ENCODE measurements around the gene WDR17.

WDR17 gene

GRCh38 chr4:176195184-176195978 is 129.7 kb downstream of the WDR17 start, which contains the start of gene SPATA4:
Gene SPATA4, minus strand, starts transcription at chr4:176195585. Its CDS starts 23 bp downstream, at chr4:176195562.
- no peaks in the 10 kb centered on the region for H3K27me3 ChIP-seq (ENCODE audit: insufficient read depth, poor library complexity, severe bottlenecking)
- H3K27ac ChIP-seq (ENCODE audit: poor library complexity, severe bottlenecking) = peak within 1 kb of the TSS; percentile 90
- ATAC-seq (ENCODE audit: low read depth) (peak; percentile 78), DNase-seq (ENCODE audit: low spot score) (peak; percentile 88)
- TF ChIP-seq, protein P1, sequence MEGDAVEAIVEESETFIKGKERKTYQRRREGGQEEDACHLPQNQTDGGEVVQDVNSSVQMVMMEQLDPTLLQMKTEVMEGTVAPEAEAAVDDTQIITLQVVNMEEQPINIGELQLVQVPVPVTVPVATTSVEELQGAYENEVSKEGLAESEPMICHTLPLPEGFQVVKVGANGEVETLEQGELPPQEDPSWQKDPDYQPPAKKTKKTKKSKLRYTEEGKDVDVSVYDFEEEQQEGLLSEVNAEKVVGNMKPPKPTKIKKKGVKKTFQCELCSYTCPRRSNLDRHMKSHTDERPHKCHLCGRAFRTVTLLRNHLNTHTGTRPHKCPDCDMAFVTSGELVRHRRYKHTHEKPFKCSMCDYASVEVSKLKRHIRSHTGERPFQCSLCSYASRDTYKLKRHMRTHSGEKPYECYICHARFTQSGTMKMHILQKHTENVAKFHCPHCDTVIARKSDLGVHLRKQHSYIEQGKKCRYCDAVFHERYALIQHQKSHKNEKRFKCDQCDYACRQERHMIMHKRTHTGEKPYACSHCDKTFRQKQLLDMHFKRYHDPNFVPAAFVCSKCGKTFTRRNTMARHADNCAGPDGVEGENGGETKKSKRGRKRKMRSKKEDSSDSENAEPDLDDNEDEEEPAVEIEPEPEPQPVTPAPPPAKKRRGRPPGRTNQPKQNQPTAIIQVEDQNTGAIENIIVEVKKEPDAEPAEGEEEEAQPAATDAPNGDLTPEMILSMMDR (IDR thresholded peaks at IDR 0.05; ENCODE audit: poor library complexity, severe bottlenecking) = no peak
- H3K4me3 ChIP-seq (ENCODE audit: severe bottlenecking) = peak within 1 kb of the TSS; percentile 35
- H3K4me1 ChIP-seq (ENCODE audit: insufficient read depth, poor library complexity, severe bottlenecking) = peaks cover 32% of the 10 kb centered on the region
- no peaks in the 10 kb centered on the region for H3K36me3 ChIP-seq (ENCODE audit: low read depth)
- no peaks in the 10 kb centered on the region for H3K9me3 ChIP-seq (ENCODE audit: severe bottlenecking)

GRCh38 chr4:176198316-176198903 is 132.8 kb downstream of the WDR17 start:
- Histone ChIP-seq H3K4me1 (ENCODE audit: insufficient read depth, poor library complexity, severe bottlenecking) (peaks cover 14% of the 10 kb centered on the region), H3K36me3 (ENCODE audit: low read depth) (no peaks in the 10 kb centered on the region), H3K27ac (ENCODE audit: poor library complexity, severe bottlenecking) (no peak overlapping the region), H3K4me3 (ENCODE audit: severe bottlenecking) (no peak overlapping the region), H3K27me3 (ENCODE audit: insufficient read depth, poor library complexity, severe bottlenecking) (no peaks in the 10 kb centered on the region), H3K9me3 (ENCODE audit: severe bottlenecking) (no peaks in the 10 kb centered on the region)
- ATAC-seq (ENCODE audit: low read depth) = no peak
- no peak for DNase-seq (ENCODE audit: low spot score)
- TF ChIP-seq, protein P1 (IDR thresholded peaks at IDR 0.05; ENCODE audit: poor library complexity, severe bottlenecking) = no peak

DNA sequence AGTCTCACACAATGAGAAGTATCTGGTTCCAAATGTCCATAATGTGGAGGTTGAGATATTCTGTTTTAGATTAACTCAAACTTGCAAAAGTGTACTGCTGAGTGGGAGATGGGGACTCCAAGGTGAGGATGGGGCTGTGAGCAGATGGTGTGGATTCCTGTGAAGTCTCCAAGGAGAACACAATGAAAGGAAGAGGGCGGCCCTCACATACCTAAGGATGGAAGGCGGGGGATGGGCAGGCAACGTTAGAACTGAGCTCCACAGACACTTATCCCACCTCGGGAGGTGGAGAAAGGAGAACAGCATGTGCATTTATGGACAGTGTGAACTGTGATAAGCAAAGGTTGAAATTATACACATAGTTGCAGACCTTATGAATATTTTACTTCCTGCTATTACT is 139.7 kb downstream of the WDR17 start:
- Histone ChIP-seq H3K27ac (ENCODE audit: poor library complexity, severe bottlenecking) (no peak overlapping the region), H3K4me3 (ENCODE audit: severe bottlenecking) (no peak overlapping the region), H3K9me3 (ENCODE audit: severe bottlenecking) (no peaks in the 10 kb centered on the region), H3K36me3 (ENCODE audit: low read depth) (no peaks in the 10 kb centered on the region), H3K4me1 (ENCODE audit: insufficient read depth, poor library complexity, severe bottlenecking) (no peaks in the 10 kb centered on the region), H3K27me3 (ENCODE audit: insufficient read depth, poor library complexity, severe bottlenecking) (no peaks in the 10 kb centered on the region)
- TF ChIP-seq, protein P1 (IDR thresholded peaks at IDR 0.05; ENCODE audit: poor library complexity, severe bottlenecking) = no peak
- no peak for ATAC-seq (ENCODE audit: low read depth)
- DNase-seq (ENCODE audit: low spot score) = no peak

GRCh38 chr4:176207839-176208238 is 142.2 kb downstream of the WDR17 start:
- Histone ChIP-seq H3K27ac (ENCODE audit: poor library complexity, severe bottlenecking) (no peak overlapping the region), H3K4me3 (ENCODE audit: severe bottlenecking) (no peak overlapping the region), H3K27me3 (ENCODE audit: insufficient read depth, poor library complexity, severe bottlenecking) (no peaks in the 10 kb centered on the region), H3K4me1 (ENCODE audit: insufficient read depth, poor library complexity, severe bottlenecking) (no peaks in the 10 kb centered on the region), H3K36me3 (ENCODE audit: low read depth) (no peaks in the 10 kb centered on the region), H3K9me3 (ENCODE audit: severe bottlenecking) (no peaks in the 10 kb centered on the region)
- ATAC-seq (ENCODE audit: low read depth) (no peak), DNase-seq (ENCODE audit: low spot score) (no peak)
- TF ChIP-seq, protein P1 (IDR thresholded peaks at IDR 0.05; ENCODE audit: poor library complexity, severe bottlenecking) = no peak

GRCh38 chr4:176209535-176209934 is 143.9 kb downstream of the WDR17 start:
- DNase-seq (ENCODE audit: low spot score) (no peak), ATAC-seq (ENCODE audit: low read depth) (no peak)
- Histone ChIP-seq H3K36me3 (ENCODE audit: low read depth) (no peaks in the 10 kb centered on the region), H3K9me3 (ENCODE audit: severe bottlenecking) (no peaks in the 10 kb centered on the region), H3K27me3 (ENCODE audit: insufficient read depth, poor library complexity, severe bottlenecking) (no peaks in the 10 kb centered on the region), H3K4me1 (ENCODE audit: insufficient read depth, poor library complexity, severe bottlenecking) (no peaks in the 10 kb centered on the region), H3K27ac (ENCODE audit: poor library complexity, severe bottlenecking) (no peak overlapping the region), H3K4me3 (ENCODE audit: severe bottlenecking) (no peak overlapping the region)
- TF ChIP-seq, protein P1 (IDR thresholded peaks at IDR 0.05; ENCODE audit: poor library complexity, severe bottlenecking) = no peak
